OCI-LY1 (cell line): ENCODE data around the gene SLC27A5.

Experiments used
- H2AFZ ChIP-seq: fragments of 200-600 bp; sonication (generic), shearing (Covaris generic); 2 replicates; pipeline ENCODE4 v1.6.0; 2014; ENCODE audit warnings: antibody characterized with exemption, mild to moderate bottlenecking, low read length
- H3F3A ChIP-seq: fragments of 200-600 bp; sonication (generic), shearing (Covaris generic); 2 replicates; pipeline ENCODE4 v1.6.0; 2014; ENCODE audit warnings: mild to moderate bottlenecking, antibody characterized with exemption, low read length, moderate library complexity; ENCODE audit not compliant: insufficient read depth
- H3K27ac ChIP-seq: fragments of 200-600 bp; sonication (generic); 2 replicates; pipeline ENCODE4 v1.5.1; 2014; ENCODE audit warnings: low read length, mixed run types, mild to moderate bottlenecking, low read depth; ENCODE audit not compliant: poor library complexity, severe bottlenecking
- H3K27me3 ChIP-seq: fragments of 200-600 bp; sonication (generic); 2 replicates; pipeline ENCODE4 v1.6.0; 2014; ENCODE audit warnings: antibody characterized with exemption, mild to moderate bottlenecking, low read length, moderate library complexity; ENCODE audit not compliant: insufficient read depth
- H3K36me3 ChIP-seq: fragments of 200-600 bp; sonication (generic); 2 replicates; pipeline ENCODE4 v1.6.1; 2014; ENCODE audit warnings: mild to moderate bottlenecking, antibody characterized with exemption, low read length, moderate library complexity, mixed read lengths; ENCODE audit not compliant: insufficient read depth
- H3K4me1 ChIP-seq: fragments of 200-600 bp; sonication (generic); 2 replicates; pipeline ENCODE4 v1.5.1; 2014; ENCODE audit warnings: mild to moderate bottlenecking, low read length, moderate library complexity; ENCODE audit not compliant: insufficient read depth, severe bottlenecking
- H3K4me2 ChIP-seq: fragments of 200-600 bp; sonication (generic), shearing (Covaris generic); 2 replicates; pipeline ENCODE4 v1.6.1; 2014; ENCODE audit warnings: low read length
- H3K4me3 ChIP-seq: fragments of 200-600 bp; sonication (generic); 2 replicates; pipeline ENCODE4 v1.5.1; 2014; ENCODE audit warnings: low read length, low read depth, mild to moderate bottlenecking, mixed read lengths; ENCODE audit not compliant: poor library complexity, severe bottlenecking
- H3K79me2 ChIP-seq: fragments of 200-600 bp; shearing (Covaris generic); 2 replicates; pipeline ENCODE4 v1.6.1; 2016; ENCODE audit warnings: mixed run types, low read length, mixed read lengths; ENCODE audit not compliant: insufficient read depth
- H3K9ac ChIP-seq: fragments of 200-600 bp; sonication (generic), shearing (Covaris generic); 2 replicates; pipeline ENCODE4 v1.6.1; 2014; ENCODE audit warnings: mild to moderate bottlenecking, low read length, mixed read lengths
- H3K9me2 ChIP-seq: fragments of 200-600 bp; sonication (generic), shearing (Covaris generic); 2 replicates; pipeline ENCODE4 v1.6.1; 2014; ENCODE audit warnings: low read depth, mild to moderate bottlenecking, low read length, mixed read lengths
- H3K9me3 ChIP-seq: fragments of 200-600 bp; shearing (Covaris generic); 2 replicates; pipeline ENCODE4 v1.6.1; 2014; ENCODE audit warnings: low read length, mixed read lengths
- H4K20me1 ChIP-seq: fragments of 200-600 bp; sonication (generic), shearing (Covaris generic); 2 replicates; pipeline ENCODE4 v1.6.0; 2016; ENCODE audit warnings: mild to moderate bottlenecking, low read length; ENCODE audit not compliant: insufficient read depth
- CTCF ChIP-seq: fragments of 200-600 bp; sonication (generic), shearing (Covaris generic); IDR thresholded peaks from 2 replicates; pipeline ENCODE4 v1.5.1; 2017; ENCODE audit warnings: mild to moderate bottlenecking, antibody characterized with exemption, low read length, moderate library complexity, mixed read lengths
- EZH2 ChIP-seq: fragments of 200-600 bp; sonication (generic), shearing (Covaris generic); IDR thresholded peaks from 2 replicates; pipeline ENCODE4 v1.8.0; 2017; ENCODE audit warnings: borderline replicate concordance, mixed run types, mild to moderate bottlenecking, antibody characterized with exemption, low read length, moderate library complexity, mixed read lengths

SLC27A5 gene

DNA sequence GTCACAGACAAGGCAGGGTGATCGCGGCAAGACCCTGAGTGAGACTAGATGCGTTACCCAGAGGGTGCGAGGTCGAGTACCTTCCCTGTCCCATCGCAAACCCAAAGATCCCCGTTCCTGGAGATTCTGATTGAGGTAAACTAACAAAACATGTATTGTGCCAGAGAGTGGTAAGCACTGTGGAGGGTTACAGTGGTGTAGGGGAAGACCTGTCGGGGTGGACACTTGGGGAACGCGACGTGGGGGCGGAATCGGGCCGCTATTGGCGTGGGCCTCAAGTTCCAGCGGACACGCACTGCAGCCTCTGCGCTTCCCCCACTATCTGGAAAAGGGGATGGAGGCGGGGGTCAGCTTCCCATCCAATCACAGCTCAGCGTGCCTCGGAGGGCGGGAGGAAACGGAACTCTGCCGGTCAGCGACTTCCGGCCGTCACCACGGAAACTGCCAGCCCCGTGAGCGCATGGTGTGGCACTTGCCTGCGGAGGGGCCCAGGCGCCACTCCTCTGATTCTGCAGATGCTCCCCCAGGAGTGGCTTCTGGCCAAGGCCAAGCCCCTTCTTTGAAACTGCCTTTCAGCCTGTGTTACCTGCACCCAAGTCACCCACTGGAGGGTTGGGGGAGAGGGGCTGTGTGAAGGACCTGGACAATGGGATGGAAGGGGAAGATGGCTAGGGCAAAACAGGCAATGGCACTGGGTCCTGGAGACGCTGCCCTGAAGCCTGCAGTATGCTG, 47.6 kb upstream of the SLC27A5 start:
- H3K79me2 ChIP-seq, result peaks cover 19% of the 10 kb centered on the region
- H3F3A ChIP-seq, result peaks cover 15% of the 10 kb centered on the region
- peak overlapping the region; percentile 99 for H3K27ac ChIP-seq
- H4K20me1 ChIP-seq, result no peaks in the 10 kb centered on the region
- H3K9ac ChIP-seq, result peak overlapping the region; percentile 99
- H3K9me3 ChIP-seq, result no peaks in the 10 kb centered on the region
- H3K9me2 ChIP-seq, result no peaks in the 10 kb centered on the region
- H3K4me3 ChIP-seq, result peak overlapping the region; percentile 91
- H3K36me3 ChIP-seq, result peaks cover 22% of the 10 kb centered on the region; the same call in 1 of the 2 replicates
- H3K4me2 ChIP-seq, result peak overlapping the region; percentile 96
- no peaks in the 10 kb centered on the region for H3K27me3 ChIP-seq
- TF ChIP-seq CTCF (no peak), EZH2 (no peak)
- peaks cover 70% of the 10 kb centered on the region for H3K4me1 ChIP-seq
- no peak overlapping the region for H2AFZ ChIP-seq

- Histone ChIP-seq H2AFZ (no peak overlapping the region), H3F3A (peaks cover 13% of the 10 kb centered on the region), H3K4me3 (peak overlapping the region; percentile 91)
Measured at GRCh38 chr19:58558623-58559274, 47.0 kb upstream of the SLC27A5 start.

GRCh38 chr19:58558066-58558622, 46.4 kb upstream of the SLC27A5 start, which contains the start of gene UBE2M:
TSS of gene UBE2M (minus strand) at chr19:58558611. CDS start at chr19:58558381, 230 bp downstream.
- no peaks in the 10 kb centered on the region for H4K20me1 ChIP-seq
- no peak within 1 kb of the TSS for H2AFZ ChIP-seq
- H3F3A ChIP-seq, result peaks cover 13% of the 10 kb centered on the region
- H3K9me3 ChIP-seq, result no peaks in the 10 kb centered on the region
- H3K9ac ChIP-seq, result peak within 1 kb of the TSS; percentile 99
- H3K4me2 ChIP-seq, result peak within 1 kb of the TSS; percentile 96
- H3K9me2 ChIP-seq, result no peaks in the 10 kb centered on the region
- no peak for TF ChIP-seq CTCF
- no peak for TF ChIP-seq EZH2
- peak within 1 kb of the TSS; percentile 99 for H3K27ac ChIP-seq
- peaks cover 26% of the 10 kb centered on the region; the same call in 1 of the 2 replicates for H3K36me3 ChIP-seq
- H3K4me1 ChIP-seq, result peaks cover 73% of the 10 kb centered on the region
- peaks cover 19% of the 10 kb centered on the region for H3K79me2 ChIP-seq
- peak within 1 kb of the TSS; percentile 91 for H3K4me3 ChIP-seq
- H3K27me3 ChIP-seq, result no peaks in the 10 kb centered on the region

More at GRCh38 chr19:58558623-58559274, 47.0 kb upstream of the SLC27A5 start:
- Histone ChIP-seq H3K27me3 (no peaks in the 10 kb centered on the region), H3K4me2 (peak overlapping the region; percentile 96), H3K9me2 (no peaks in the 10 kb centered on the region), H3K36me3 (peaks cover 23% of the 10 kb centered on the region; the same call in 1 of the 2 replicates), H4K20me1 (no peaks in the 10 kb centered on the region), H3K9me3 (no peaks in the 10 kb centered on the region), H3K27ac (peak overlapping the region; percentile 99), H3K4me1 (peaks cover 74% of the 10 kb centered on the region), H3K79me2 (peaks cover 19% of the 10 kb centered on the region), H3K9ac (peak overlapping the region; percentile 99)
- TF ChIP-seq CTCF (no peak), EZH2 (no peak)
